ENCODE data around the gene ZNF219.

ZNF219 gene

GRCh38 chr14:21084998-21085853 lies 13.2 kb downstream of the ZNF219 start:
- no peak for DNase-seq

GRCh38 chr14:21084396-21084795 lies 14.1 kb downstream of the ZNF219 start:
- DNase-seq: no peak

DNA sequence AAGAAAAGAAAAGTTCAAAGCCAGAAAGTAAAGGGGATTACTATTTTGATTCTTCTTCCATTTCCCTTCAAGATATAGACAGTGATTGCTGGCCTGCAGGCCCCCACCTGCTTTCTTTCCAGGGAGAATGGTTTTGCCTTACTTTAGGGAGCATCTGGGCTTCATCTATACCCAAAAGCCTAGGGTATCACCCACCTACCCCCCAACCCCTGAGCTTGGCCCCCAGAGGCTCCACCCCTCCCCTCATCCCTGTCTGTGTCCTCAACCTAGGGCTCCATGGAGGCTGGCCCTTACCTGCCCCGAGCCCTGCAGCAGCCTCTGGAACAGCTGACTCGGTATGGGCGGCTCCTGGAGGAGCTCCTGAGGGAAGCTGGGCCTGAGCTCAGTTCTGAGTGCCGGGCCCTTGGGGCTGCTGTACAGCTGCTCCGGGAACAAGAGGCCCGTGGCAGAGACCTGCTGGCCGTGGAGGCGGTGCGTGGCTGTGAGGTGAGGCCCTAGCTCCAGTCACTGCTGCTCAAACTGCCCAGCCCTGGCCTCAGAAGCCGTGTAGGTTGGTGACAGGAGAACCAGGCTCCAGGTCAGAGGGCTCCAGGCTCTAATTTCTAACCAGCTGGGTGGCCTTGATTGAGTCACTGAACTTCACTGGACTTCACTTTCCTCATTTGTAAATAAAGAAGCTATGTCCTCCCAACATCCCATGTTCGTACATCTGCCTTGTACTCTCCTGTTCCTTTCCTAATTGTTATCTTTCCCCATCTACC lies 14.7 kb downstream of the ZNF219 start:
- DNase-seq: no peak

DNA sequence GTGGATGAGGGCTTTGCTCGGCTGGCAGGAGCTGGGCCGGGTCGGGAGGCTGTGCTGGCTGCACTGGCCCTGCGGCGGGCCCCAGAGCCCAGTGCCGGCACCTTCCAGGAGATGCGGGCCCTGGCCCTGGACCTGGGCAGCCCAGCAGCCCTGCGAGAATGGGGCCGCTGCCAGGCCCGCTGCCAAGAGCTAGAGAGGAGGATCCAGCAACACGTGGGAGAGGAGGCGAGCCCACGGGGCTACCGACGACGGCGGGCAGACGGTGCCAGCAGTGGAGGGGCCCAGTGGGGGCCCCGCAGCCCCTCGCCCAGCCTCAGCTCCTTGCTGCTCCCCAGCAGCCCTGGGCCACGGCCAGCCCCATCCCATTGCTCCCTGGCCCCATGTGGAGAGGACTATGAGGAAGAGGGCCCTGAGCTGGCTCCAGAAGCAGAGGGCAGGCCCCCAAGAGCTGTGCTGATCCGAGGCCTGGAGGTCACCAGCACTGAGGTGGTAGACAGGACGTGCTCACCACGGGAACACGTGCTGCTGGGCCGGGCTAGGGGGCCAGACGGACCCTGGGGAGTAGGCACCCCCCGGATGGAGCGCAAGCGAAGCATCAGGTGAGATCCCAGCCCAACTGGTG lies 16.8 kb downstream of the ZNF219 start:
- no peak for DNase-seq

DNA sequence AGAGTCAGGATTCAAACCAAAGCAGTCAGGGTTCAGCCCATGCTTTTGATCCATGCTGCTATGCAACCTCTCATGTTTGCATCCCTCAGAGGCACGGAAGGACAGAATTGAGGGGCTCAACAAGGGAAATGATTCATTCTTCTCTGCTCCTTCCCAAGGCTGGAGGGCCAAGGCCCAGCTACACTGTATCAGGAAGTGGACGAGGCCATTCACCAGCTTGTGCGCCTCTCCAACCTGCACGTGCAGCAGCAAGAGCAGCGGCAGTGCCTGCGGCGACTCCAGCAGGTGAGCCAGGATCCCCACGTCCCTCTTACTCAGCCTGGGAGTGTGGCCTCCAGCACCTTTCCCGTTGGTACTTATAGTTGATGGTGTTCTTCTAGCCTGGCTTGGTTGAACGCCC lies 19.7 kb downstream of the ZNF219 start:
- DNase-seq: no peak

DNA sequence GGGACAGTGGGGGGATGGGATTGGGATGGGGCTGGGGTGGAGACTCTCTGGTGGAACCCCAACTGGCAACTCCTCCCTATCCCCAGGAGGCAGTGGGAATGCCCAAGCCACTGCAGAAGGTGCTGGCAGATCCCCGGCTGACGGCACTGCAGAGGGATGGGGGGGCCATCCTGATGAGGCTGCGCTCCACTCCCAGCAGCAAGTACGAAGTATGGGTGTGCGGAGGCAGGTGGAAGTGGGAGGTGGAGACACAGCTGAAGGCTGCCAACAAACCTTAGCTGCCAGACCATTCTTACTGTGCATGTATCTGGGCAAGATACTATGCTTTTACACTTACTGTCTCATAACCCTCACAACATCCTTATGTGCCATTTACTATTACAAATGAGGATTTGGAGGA lies 20.2 kb downstream of the ZNF219 start:
- DNase-seq: no peak

DNA sequence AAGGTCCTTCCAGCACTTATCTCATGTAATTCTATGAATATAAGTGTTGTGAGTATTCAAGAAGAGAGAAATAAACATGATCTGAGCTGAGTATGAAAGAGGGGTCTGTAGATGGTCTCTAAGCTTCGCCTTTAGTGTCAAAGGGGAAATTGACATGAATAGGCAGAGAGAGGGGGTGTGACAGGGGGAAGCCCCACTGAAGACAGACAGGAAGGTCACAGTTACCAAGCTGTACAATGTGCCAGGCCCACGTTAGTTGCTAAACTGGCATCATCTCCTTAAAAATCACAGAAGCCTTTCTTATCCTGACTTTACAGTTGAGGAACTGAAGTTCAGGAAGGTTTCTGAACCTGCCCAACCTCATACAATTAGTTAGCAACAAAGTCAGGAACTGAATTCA lies 20.8 kb downstream of the ZNF219 start:
- DNase-seq: no peak

GRCh38 chr14:21075719-21076437 lies 22.6 kb downstream of the ZNF219 start:
- DNase-seq: no peak

GRCh38 chr14:21074398-21075272 lies 23.8 kb downstream of the ZNF219 start:
- no peak for DNase-seq

DNA sequence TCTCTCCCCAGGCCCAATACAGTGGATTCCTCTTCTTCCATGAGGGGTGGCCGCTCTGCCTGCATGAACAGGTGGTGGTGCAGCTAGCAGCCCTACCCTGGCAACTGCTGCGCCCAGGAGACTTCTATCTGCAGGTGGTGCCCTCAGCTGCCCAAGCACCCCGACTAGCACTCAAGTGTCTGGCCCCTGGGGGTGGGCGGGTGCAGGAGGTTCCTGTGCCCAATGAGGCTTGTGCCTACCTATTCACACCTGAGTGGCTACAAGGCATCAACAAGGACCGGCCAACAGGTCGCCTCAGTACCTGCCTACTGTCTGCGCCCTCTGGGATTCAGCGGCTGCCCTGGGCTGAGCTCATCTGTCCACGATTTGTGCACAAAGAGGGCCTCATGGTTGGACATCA lies 24.5 kb downstream of the ZNF219 start:
- no peak for DNase-seq

DNA sequence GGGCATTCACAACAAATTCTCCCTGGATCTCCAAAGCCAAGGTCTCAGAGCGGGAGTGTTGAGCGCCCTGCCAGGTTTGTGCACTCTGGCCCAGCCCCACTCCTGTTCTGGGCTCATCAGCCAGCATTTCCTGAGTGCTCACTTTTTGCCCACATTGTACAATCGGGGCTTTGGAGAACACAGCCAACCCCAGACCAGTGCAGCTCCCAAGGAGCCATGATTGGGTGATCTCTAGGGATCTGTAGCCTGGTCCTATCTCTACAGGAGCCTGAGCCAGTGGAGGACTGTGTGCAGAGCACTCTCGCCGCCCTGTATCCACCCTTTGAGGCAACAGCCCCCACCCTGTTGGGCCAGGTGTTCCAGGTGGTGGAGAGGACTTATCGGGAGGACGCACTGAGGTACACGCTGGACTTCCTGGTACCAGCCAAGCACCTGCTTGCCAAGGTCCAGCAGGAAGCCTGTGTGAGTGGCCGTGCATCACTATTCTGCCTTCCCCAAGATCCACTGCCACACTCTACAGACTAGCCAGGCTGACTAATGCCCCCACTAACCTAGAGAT lies 25.6 kb downstream of the ZNF219 start:
- DNase-seq: no peak

- DNase-seq: no peak
These were observed 26.4 kb downstream of the ZNF219 start for GRCh38 chr14:21072031-21072473.

DNA sequence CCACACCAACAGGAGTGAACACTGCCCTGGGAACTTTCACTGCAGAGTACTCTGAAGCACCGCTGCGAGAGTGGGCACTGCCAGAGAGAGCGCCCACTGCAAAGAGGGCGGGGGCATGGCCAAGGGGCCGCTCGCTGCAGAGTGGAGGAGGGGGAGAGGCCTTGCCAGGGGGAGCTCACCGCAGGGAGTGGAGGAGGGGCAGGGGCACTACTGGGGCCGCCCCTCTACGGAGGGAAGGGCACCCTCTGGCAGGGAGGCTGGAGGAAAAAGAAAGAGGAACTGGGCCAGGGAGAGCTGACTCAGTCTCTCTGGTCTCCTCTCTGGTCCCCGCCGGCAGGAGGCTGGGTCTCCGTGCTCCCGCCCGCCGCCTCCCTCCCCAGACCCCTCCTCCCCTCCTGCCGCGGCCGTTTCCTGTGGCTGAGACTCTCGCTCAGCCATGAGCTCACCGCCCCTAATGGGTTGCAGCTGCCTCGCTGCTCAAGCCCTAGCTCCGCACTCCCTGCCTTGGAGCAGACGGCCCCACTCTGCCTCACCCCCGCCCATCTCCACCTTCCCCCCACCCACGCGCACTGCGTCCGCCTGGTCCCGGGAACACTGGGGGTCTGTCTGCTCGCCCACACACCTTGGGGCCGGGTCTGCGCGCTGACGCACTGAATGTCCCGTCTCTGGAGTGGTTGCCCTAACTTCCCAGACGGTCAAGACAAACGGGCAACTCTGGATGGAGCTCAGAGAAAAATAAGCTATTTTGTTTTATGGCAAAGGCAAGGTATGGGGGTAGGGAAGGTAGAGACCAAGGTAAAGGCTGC lies 27.0 kb downstream of the ZNF219 start:
- DNase-seq: peak; percentile 62

- peak; percentile 48 for DNase-seq
These were observed 27.7 kb downstream of the ZNF219 start for GRCh38 chr14:21070610-21071224.

DNA sequence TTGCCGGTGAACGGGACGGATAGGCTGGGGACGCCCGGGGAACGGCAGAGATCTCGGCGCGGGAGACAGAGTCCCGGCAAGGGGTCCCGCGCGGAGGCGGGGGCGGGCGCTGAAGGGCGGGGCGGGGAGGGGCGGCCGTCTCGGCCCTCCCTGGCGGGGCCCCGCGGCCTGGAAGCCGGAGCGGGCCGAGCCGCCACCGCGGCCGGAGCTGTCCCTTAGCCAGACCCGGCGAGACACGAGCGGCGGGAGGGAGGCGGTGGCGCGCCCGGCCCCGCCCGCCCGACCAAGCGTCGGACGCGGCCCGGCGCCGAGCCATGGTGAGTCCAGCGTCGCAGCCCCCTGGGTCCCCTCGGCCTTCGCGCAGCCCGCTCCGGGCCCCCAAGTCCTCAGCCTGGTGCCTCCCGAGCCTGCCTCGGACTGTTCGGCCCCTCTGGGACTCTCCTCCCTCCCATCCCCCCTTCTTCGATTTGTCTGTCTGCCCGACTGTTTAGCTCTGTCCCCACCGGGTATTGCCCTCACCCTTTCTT lies 28.3 kb downstream of the ZNF219 start, which contains the start of gene ARHGEF40:
Gene ARHGEF40 (plus strand): TSS at position 222 of the 527 bp plus-strand sequence. CDS start 93 bp downstream, at position 315.
- DNase-seq: peak; percentile 52

DNA sequence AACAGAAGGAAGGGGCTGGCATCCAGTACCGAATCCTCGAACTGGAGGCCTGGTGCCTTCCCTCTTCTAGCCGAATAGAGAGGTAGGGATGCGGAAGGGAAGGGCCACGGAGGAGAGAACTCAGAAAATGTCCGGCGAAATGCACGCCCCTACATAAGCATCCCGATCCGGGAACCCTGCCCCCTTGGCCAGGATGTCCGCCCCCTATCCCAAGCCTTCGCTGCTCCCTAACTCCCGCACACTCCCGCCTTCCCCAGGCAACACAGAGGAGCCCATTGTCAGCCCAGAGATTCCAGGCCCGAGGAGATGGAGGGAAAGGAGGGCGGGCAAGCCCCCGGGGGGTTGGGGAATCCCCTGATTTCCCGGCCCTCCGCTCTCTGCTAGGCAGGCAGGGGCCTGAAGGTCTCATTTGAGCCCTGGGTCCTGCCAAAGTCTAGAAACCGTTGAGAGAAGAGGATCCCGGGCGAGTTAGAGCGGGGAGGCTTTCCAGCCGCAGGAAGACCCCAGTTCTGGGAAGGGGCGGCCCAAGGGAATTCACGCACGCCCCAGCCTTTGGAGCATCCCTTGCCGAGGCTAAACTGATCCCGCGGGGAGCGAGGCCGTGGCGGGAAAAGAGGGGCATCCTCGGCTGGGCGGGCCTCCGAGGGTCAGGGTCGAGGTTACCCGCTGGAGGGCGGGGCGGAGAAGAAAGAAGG lies 28.9 kb downstream of the ZNF219 start:
- peak; percentile 44 for DNase-seq

DNA sequence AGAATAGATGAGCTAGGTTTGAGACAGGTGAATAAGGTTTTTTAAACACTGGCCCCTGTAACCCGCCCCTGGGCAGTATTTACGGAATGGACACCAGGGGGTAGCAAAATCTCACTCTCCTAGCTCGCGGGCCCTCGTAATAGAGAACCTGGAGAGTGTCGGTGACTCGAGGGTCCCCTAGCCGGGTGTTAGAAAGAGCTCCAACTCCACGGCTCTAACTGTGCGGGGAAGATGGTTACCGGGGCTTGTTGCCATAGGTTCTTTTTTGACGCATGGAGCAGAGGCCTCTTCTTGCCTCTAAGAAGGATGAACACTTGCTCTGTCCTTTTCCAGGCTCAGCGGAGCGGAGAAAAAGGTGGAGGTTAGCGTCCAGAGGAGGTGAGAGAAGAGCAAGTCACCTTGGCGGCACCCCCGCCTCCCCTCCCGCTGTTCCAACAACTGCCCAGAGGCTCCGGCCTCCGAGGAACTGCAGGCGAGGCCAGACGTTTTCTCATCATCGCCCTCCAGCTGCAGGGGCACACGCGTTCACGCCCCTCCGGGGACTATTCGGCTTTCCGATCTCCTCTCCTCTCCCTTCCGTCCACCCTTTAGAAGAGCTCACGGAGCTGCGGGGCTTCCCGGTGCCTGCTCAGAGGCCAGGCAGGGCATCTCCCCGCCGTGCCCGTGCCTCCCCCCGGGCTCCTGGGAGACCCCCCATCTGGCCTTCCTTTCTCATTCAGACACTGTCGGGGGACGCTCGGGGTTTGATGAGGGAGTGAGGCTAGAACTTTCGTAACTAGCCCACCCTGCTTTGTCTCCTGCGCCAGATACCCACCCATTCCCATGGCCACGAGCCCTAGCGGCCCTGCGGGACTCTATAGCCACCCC lies 29.7 kb downstream of the ZNF219 start:
- peak; percentile 78 for DNase-seq

DNA sequence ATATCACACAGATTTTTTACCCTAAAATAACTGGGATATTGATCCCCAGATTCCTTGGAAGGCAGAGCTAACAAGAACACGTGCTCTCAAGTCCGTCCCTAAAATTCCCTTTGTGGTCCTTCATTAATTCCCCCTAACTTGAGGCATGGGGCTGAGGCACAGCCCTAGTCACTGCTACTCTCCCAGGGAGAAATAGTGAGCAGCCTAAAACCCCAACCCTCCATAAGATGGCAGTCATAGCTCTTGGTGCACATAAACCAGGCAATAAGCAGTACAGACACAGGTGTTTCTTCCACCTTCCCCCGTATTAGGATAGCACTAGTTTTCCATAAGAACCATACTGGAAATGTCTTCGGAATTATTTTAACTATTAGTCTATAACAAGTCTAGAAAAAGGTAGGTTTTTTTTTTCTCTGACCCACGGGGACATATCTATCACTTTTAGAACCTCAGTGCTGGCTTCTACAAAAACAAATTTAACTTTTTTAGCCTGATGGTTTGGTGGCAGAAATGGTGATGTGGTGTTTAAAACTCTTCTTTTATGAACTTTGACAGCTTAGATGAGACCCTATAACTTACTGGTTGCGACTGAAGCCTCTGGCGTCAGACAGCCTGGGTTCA lies 31.5 kb downstream of the ZNF219 start:
- DNase-seq: peak; percentile 37
